Neuronal stem cell (in vitro differentiated cells): ENCODE data around the gene CD58.
A peak's percentile ranks its signal among the peaks of the same experiment; 100 is the strongest.
"Not testable (repeated sequence)": the region's sequence is repeated elsewhere in the genome, so short reads cannot be mapped to it uniquely, and the experiment has no call there.

Source experiments
- DNase-seq: peaks from one replicate; pipeline ENCODE4 v3.0.0-alpha.2; 2013; ENCODE audit warnings: low spot score
- H2AFZ ChIP-seq: one replicate; pipeline ENCODE4 v1.6.1; 2013; ENCODE audit warnings: mild to moderate bottlenecking, low read length, inconsistent platforms
- H2AK5ac ChIP-seq: 2 replicates; pipeline ENCODE4 v1.6.1; 2013; ENCODE audit warnings: low read depth, mild to moderate bottlenecking, inconsistent platforms, low read length, moderate library complexity, mixed read lengths
- H2BK120ac ChIP-seq: 2 replicates; pipeline ENCODE4 v1.6.1; 2013; ENCODE audit warnings: low read depth, mild to moderate bottlenecking, inconsistent platforms, low read length, moderate library complexity, mixed read lengths
- H2BK12ac ChIP-seq: one replicate; pipeline ENCODE4 v1.6.1; 2013; ENCODE audit warnings: low read length, inconsistent platforms
- H2BK15ac ChIP-seq: 2 replicates; pipeline ENCODE4 v1.6.1; 2013; ENCODE audit warnings: mild to moderate bottlenecking, low read length, inconsistent platforms, mixed read lengths
- H2BK5ac ChIP-seq: one replicate; pipeline ENCODE4 v1.6.1; 2013; ENCODE audit warnings: inconsistent platforms, mild to moderate bottlenecking, low read length, moderate library complexity
- H3K14ac ChIP-seq: one replicate; pipeline ENCODE4 v1.6.1; 2013; ENCODE audit warnings: low read length, inconsistent platforms
- H3K18ac ChIP-seq: 2 replicates; pipeline ENCODE4 v1.6.1; 2013; ENCODE audit warnings: low read length, inconsistent platforms
- H3K23ac ChIP-seq: 2 replicates; pipeline ENCODE4 v1.6.1; 2013; ENCODE audit warnings: low read depth, mild to moderate bottlenecking, mixed read lengths, low read length, inconsistent platforms; ENCODE audit not compliant: poor library complexity
- H3K27ac ChIP-seq: replicated peaks from 3 replicates; pipeline ENCODE4 v1.5.1; 2013; ENCODE audit warnings: low read length, inconsistent platforms
- H3K27me3 ChIP-seq, 3 experiments: 2 replicates each; pipeline ENCODE4 v1.6.1; 2013; ENCODE audit warnings: low read length in 3 of 3, mild to moderate bottlenecking in 2 of 3, inconsistent platforms in 1 of 3, low read depth in 1 of 3, mixed read lengths in 1 of 3, moderate library complexity in 1 of 3; ENCODE audit not compliant: control insufficient read depth in 3 of 3, insufficient read depth in 3 of 3
- H3K36me3 ChIP-seq, 2 donors: replicated peaks in 1 of 2; 2 replicates each; pipeline ENCODE4 v1.6.1; 2013; ENCODE audit warnings: low read length in 2 of 2; ENCODE audit not compliant: control insufficient read depth in 2 of 2, insufficient read depth in 2 of 2
- H3K4ac ChIP-seq: 2 replicates; pipeline ENCODE4 v1.6.1; 2013; ENCODE audit warnings: inconsistent platforms, mild to moderate bottlenecking, low read length, moderate library complexity
- H3K4me1 ChIP-seq, 2 donors: 1 replicate in 1 of 2; 2 replicates in 1 of 2; pipeline ENCODE4 v1.6.1; 2013; ENCODE audit warnings: low read length in 2 of 2, low read depth in 1 of 2; ENCODE audit not compliant: control insufficient read depth in 2 of 2, insufficient read depth in 1 of 2
- H3K4me2 ChIP-seq: one replicate; pipeline ENCODE4 v1.6.1; 2013; ENCODE audit warnings: mild to moderate bottlenecking, low read length, inconsistent platforms; ENCODE audit not compliant: insufficient read depth, poor library complexity, severe bottlenecking
- H3K4me3 ChIP-seq, 2 donors: 2 replicates each; pipeline ENCODE4 v1.5.1; 2013; ENCODE audit warnings: low read length in 2 of 2, mild to moderate bottlenecking in 2 of 2, inconsistent platforms in 1 of 2, moderate library complexity in 1 of 2
- H3K79me1 ChIP-seq: one replicate; pipeline ENCODE4 v1.6.1; 2013; ENCODE audit warnings: low read depth, mild to moderate bottlenecking, inconsistent platforms, low read length, moderate library complexity
- H3K9ac ChIP-seq: one replicate; pipeline ENCODE4 v1.6.1; 2013; ENCODE audit warnings: mild to moderate bottlenecking, low read depth, low read length, inconsistent platforms; ENCODE audit not compliant: poor library complexity
- H3K9me3 ChIP-seq, 2 donors: replicated peaks in 1 of 2; 2 replicates each; pipeline versions ENCODE3 to v1.6.1; 2013; ENCODE audit warnings: low read length in 2 of 2, mild to moderate bottlenecking in 2 of 2, inconsistent platforms in 1 of 2, low read depth in 1 of 2, mixed read lengths in 1 of 2, moderate library complexity in 1 of 2; ENCODE audit not compliant: control insufficient read depth in 2 of 2, insufficient read depth in 1 of 2
- H4K8ac ChIP-seq: one replicate; pipeline ENCODE4 v1.6.1; 2013; ENCODE audit warnings: low read depth, mild to moderate bottlenecking, inconsistent platforms, low read length, moderate library complexity
- H4K91ac ChIP-seq: one replicate; pipeline ENCODE4 v1.6.1; 2013; ENCODE audit warnings: low read length, low read depth, mild to moderate bottlenecking, inconsistent platforms; ENCODE audit not compliant: poor library complexity
- WGBS, 2 donors: extraction: QIAGEN DNeasy Blood & Tissue Kit; methylation state at CpG; one replicate each; pipeline ENCODE4 v1.1.7; 2013; ENCODE audit warnings: missing lambda C conversion rate in 2 of 2, mixed read lengths in 1 of 2; ENCODE audit not compliant: insufficient read length in 2 of 2, insufficient replicate concordance in 1 of 2; ENCODE audit errors: extremely low coverage in 2 of 2; 5-methylcytosine and 5-hydroxymethylcytosine counted together

Gene CD58

DNA sequence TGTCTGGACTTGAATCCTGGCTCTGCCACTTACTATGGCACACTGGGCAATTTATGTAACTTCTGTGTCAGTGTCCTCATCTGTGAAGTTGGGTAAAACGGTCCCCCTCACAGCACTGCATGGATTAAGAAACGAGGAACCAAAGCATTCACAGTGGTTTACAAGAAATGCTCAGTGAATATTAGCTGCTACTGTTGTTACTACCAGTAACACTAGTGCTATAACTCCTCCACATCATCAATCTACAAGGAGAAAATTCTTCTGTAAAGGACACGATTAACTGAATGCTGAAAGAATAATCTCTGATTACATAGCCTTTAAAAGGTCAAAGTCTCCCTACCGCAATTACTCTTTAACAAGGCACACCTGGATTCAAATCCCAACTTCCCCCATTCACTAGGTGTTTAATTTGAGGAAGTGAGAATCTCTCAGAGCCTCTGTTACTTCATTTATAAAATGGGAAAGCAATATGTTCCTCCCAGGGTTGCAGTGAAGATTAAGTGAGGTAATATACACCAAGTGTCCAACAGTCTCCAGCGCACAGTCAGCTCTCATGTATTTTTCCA lies 26.0 kb upstream of the CD58 start:
- H4K8ac ChIP-seq, H3K4ac ChIP-seq, H3K27ac ChIP-seq, H3K9ac ChIP-seq, H3K27me3 ChIP-seq, H2BK120ac ChIP-seq, H3K18ac ChIP-seq, H4K91ac ChIP-seq, H3K4me3 ChIP-seq, H3K79me1 ChIP-seq, H3K14ac ChIP-seq, H3K9me3 ChIP-seq, H2BK12ac ChIP-seq, DNase-seq, H2BK5ac ChIP-seq, H3K4me2 ChIP-seq, H3K23ac ChIP-seq, H2BK15ac ChIP-seq, H2AFZ ChIP-seq, H2AK5ac ChIP-seq, H3K36me3 ChIP-seq: not testable (repeated sequence)
- peaks cover 0 to 14% of the 10 kb centered on the region in 2 donors for H3K4me1 ChIP-seq
- no CpG with 5 or more reads among the region's 5 CpGs for whole genome bisulfite sequencing, 2 donors

- not testable (repeated sequence) for DNase-seq, H3K27me3 ChIP-seq
- no CpG with 5 or more reads among the region's 8 CpGs for WGBS, 2 donors
Measured at GRCh38 chr1:116595946-116596741, 25.3 kb upstream of the CD58 start.

GRCh38 chr1:116595065-116595840 lies 24.4 kb upstream of the CD58 start:
- not testable (repeated sequence) for H3K36me3 ChIP-seq, H2BK5ac ChIP-seq, H3K4me2 ChIP-seq, H2BK15ac ChIP-seq, H3K4ac ChIP-seq, DNase-seq, H4K91ac ChIP-seq, H3K27me3 ChIP-seq, H3K9me3 ChIP-seq, H2AK5ac ChIP-seq, H2BK12ac ChIP-seq, H3K27ac ChIP-seq, H3K9ac ChIP-seq, H3K23ac ChIP-seq, H3K4me3 ChIP-seq, H4K8ac ChIP-seq, H2BK120ac ChIP-seq, H3K79me1 ChIP-seq, H3K18ac ChIP-seq, H3K14ac ChIP-seq
- Histone ChIP-seq H2AFZ (peak overlapping the region; percentile 74), H3K4me1 (peaks cover 0 to 15% of the 10 kb centered on the region in 2 donors)
- WGBS, 2 donors = no CpG with 5 or more reads among the region's 4 CpGs

More at GRCh38 chr1:116595946-116596741, 25.3 kb upstream of the CD58 start:
- Histone ChIP-seq H2AFZ (peak overlapping the region; percentile 74), H3K4me1 (peaks cover 0 to 15% of the 10 kb centered on the region in 2 donors), H3K4me3 (peak overlapping the region in 1 of 2 donors; percentile 16)
- not testable (repeated sequence) for H4K8ac ChIP-seq, H3K79me1 ChIP-seq, H4K91ac ChIP-seq, H3K9me3 ChIP-seq, H2BK120ac ChIP-seq, H2AK5ac ChIP-seq, H3K4me2 ChIP-seq, H3K27ac ChIP-seq, H3K9ac ChIP-seq, H2BK15ac ChIP-seq, H3K4ac ChIP-seq, H3K18ac ChIP-seq, H3K14ac ChIP-seq, H3K23ac ChIP-seq, H2BK12ac ChIP-seq, H3K36me3 ChIP-seq, H2BK5ac ChIP-seq

DNA sequence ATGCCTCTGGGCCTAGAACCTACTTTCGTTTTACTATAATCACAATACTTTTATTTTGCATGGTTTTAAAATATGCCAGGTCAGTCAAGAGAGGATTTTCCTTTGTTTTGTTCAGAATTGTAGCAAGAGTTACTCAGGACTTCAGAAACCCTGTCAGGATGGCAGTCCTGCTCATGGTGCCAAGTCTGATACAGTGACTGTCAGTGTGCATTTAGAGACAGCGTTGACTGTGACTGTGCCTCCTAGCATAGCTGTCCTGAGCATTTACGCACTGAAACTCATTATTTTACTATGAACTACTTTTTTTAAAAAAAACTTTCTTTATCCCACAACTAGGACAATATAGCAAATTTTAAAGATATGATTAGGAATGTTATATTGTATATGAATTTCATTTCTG lies 23.2 kb upstream of the CD58 start:
- not testable (repeated sequence) for H2AK5ac ChIP-seq, H2BK120ac ChIP-seq, H3K9me3 ChIP-seq, H2BK12ac ChIP-seq, H3K36me3 ChIP-seq, H4K8ac ChIP-seq, H2BK15ac ChIP-seq, H3K4me3 ChIP-seq, H3K27me3 ChIP-seq, H3K14ac ChIP-seq, H2BK5ac ChIP-seq, H3K23ac ChIP-seq, H3K9ac ChIP-seq, H3K79me1 ChIP-seq, H4K91ac ChIP-seq, H3K18ac ChIP-seq, H3K4ac ChIP-seq, H3K4me2 ChIP-seq, DNase-seq, H3K27ac ChIP-seq, H2AFZ ChIP-seq
- H3K4me1 ChIP-seq = peaks cover 0 to 15% of the 10 kb centered on the region in 2 donors
- no CpG with 5 or more reads among the region's 3 CpGs for WGBS, 2 donors
